Activated CD4-positive, alpha-beta T cell treated with anti-CD3 and anti-CD28 coated beads for 48 hours (primary cell): Measurements from ENCODE around the gene VIT.

Experiments used
- DNase-seq: peaks from one replicate; pipeline ENCODE4 v3.0.0-alpha.2; 2020

Gene VIT

GRCh38 chr2:36713310-36713709 is 16.8 kb downstream of the VIT start:
- no peak for DNase-seq

- DNase-seq, result no peak
These were observed 19.6 kb downstream of the VIT start for GRCh38 chr2:36716111-36716510.

- DNase-seq, result no peak
These were observed 21.2 kb downstream of the VIT start for GRCh38 chr2:36717603-36718266.

- DNase-seq, result no peak
These were observed 31.0 kb downstream of the VIT start for GRCh38 chr2:36727550-36727949.

DNA sequence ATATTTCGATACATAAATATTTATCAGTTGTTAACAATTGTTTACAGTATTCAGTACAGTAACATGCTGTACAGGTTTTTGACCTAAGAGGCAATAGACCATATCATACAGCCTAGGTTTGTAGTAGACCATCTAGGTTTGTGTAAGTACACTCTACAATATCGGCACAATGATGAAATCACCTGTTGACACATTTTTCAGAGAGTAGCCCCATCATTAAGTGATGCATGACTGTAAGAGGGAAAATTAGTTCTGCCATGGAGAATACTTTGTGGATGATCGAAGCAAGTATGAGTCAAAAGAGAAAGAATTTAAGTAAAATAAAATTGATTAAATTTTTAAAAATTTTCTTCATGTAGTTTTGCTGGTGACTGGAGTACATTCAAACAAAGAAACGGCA is 32.6 kb downstream of the VIT start:
- DNase-seq, result no peak

DNA sequence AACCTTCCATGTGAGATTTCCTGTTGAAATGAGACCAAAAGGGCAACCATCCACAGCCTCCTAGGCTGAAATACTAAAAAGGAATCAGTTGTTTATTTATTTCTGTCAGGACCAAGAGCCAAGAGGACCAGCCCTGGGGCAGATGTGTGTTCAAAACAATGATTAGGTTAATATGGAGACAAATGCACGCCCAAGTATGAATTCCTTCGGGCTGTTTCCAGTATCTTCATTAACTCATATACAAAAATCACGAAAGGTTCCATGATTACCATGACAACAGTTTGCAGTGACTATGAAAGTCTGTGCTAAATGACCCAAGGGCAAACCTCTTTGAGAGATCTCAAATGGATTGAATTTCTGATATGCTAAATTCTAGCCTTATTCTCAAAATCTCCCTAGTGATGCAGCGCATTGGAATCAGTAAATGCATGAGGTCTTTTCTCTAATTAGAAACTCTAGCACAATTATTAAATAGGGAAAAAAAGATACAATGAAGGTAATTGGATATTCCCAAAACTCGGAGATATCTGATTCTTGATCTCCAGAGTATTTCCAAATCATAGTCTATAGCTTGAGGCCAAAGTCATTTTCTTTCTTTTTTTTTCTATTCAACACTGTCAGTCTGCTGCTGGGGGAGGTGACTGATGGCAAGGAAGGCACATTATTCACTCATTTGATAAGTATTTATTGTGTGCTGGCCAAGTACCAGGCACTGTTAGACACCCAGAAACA is 35.6 kb downstream of the VIT start:
- DNase-seq, result no peak

GRCh38 chr2:36732673-36733036 is 36.1 kb downstream of the VIT start:
- no peak for DNase-seq

- DNase-seq, result no peak
These were observed 36.7 kb downstream of the VIT start for GRCh38 chr2:36733215-36733614.

GRCh38 chr2:36734304-36734703 is 37.8 kb downstream of the VIT start:
- no peak for DNase-seq

DNA sequence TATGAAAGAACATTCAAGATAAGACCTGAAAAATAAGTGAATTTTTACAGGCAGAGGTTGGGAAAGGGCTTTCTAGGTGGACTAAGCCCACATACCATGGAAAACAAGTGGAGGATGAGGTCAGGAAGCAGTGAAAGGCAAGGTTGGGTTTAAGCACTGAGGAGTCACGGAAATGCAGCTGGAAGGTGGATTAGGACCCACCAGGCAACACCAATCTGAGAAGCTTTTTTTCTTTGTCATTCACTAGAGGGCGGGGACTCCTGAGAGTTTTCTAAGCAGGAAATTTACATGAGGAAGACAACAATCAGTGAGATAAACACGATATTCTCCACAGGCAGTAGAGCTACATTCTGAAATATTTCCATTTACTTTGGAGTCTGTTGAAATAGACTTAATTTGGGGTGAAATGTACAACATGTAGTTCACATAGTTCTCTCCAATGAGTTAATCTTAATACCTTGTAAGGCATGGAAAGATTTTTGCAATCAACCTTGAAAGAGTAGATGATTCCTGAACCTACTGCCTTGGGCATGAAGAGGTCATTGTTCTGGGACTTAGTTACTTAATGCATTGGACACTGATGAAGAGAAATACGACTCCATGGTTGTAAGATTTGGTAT is 40.7 kb downstream of the VIT start:
- no peak for DNase-seq

DNA sequence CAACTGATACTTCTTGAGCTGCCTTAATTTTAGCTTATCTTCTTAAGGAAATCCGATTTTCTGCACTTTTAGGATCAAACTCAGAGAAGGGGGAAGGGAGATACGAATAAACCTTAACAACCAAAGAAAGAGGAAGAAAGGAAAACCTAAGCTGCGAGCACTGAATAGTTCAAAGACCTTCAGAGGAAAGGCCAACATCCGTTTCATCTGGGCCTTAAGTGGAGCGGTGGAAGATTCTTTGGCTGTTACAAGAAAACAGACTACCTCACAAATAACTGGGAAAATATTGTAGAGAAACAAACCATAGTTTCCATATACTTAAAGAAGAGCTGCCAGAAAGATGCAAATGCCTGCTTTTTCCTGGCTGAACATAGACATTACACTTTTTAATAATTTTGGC is 43.6 kb downstream of the VIT start:
- DNase-seq, result no peak

DNA sequence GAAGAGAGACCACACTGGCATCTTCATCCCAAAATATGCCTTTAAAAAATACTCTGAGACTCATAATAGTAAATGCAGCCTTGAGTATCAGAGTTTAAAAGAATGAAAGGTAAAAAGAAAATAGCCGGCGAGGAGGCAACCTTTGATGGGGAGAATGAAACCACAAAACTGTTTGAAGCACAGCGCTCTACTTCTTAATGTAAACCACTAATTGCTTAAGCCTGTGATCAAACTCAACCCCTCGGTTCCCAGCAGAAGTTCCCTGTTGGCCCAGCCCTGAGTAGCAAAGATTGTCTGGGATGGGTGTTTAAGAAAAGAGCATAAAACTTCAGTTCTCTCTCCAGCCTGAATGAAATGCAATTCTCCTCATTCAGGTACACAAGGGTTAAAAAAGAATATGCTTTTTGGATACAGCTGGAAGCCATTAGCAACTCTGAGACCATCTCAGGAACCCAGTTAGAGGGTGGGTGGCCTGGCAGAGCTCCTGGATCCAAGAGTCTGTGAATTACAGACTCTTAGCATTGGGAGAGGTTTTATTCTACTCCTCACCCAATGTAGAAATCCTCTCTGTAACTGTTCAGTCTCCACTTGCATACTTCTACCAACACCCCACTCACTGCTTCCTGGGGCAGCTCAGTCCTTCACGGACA is 44.8 kb downstream of the VIT start:
- no peak for DNase-seq

GRCh38 chr2:36743954-36744353 is 47.4 kb downstream of the VIT start:
- DNase-seq, result no peak

GRCh38 chr2:36748166-36748565 is 51.7 kb downstream of the VIT start:
- DNase-seq, result no peak

GRCh38 chr2:36750101-36750500 is 53.6 kb downstream of the VIT start:
- DNase-seq, result no peak

- DNase-seq, result no peak
These were observed 57.3 kb downstream of the VIT start for GRCh38 chr2:36753706-36754221.

- DNase-seq, result no peak
These were observed 58.1 kb downstream of the VIT start for GRCh38 chr2:36754578-36754977.

DNA sequence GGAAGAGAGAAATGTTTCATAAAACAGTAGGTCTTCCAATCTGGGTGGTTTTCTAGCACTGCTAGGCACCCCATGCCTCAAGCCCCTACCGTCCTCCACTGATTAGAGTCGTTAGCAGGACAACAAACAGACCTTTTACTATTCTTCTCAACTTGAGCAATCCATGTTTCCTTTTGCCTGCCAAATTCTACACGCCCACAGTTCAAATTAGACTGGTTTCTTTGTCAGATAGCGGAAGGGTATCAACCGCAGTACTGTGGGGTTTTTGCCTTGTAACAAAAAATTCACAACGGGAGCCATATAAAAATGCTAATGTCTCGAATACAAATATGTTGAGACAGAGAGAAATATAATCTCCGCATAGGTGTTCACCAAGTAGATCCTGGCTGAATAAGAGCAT is 59.9 kb downstream of the VIT start:
- DNase-seq, result no peak

- no peak for DNase-seq
These were observed 66.4 kb downstream of the VIT start for GRCh38 chr2:36762764-36763490.

GRCh38 chr2:36769106-36769505 is 72.6 kb downstream of the VIT start:
- DNase-seq, result no peak

- peak; percentile 70 for DNase-seq
These were observed 74.2 kb downstream of the VIT start for GRCh38 chr2:36770542-36771287.

DNA sequence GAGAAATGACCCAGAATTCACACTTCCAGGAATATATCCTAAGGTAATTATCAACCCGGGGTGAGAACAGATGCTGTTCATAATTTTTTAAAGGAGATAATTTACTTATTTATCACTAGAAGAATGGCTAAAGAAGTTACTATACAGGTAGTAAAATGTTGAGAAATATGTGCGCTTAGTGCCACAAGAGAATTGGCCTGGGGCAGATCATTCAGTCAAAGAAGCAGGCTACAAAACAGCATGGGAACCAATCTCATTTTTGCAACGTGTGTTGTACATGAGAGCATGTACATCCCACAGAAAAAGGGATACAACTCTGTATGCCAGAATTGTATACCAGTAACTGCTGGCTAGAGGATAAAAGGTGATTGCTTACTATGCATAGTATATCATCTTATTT is 75.2 kb downstream of the VIT start:
- no peak for DNase-seq
